Measurements from ENCODE around the gene SNAI1.

GRCh38 chr20:49983848-49984408 is 1.1 kb downstream of the SNAI1 start:
- TF ChIP-seq POLR2AphosphoS5 (IDR thresholded peaks at IDR 0.05; ENCODE audit: low read depth, low read length) (no peak), POLR2A (IDR thresholded peaks at IDR 0.05; ENCODE audit: low read depth, low read length) (no peak)

All from GM12892 (cell line).